K562 (cell line): ENCODE data around the gene CYSTM1. TPM values are rescaled to one million over a fixed set of nuclear protein-coding genes. Genes with fewer than 3 reads are reported as not detected.
A peak's percentile ranks its signal among the peaks of the same experiment; 100 is the strongest.

Source experiments
- ARID3A ChIP-seq: IDR thresholded peaks from 2 replicates; pipeline ENCODE4 v1.6.1; 2012; ENCODE audit warnings: low read depth, low read length, improper control_type of control experiment, borderline replicate concordance
- BRD9 ChIP-seq: fragments of 450-650 bp; IDR thresholded peaks from 2 replicates; pipeline ENCODE4 v1.6.1; 2018; ENCODE audit warnings: low read depth; ENCODE audit not compliant: partially characterized antibody
- CBX5 ChIP-seq: IDR thresholded peaks from 2 replicates; pipeline ENCODE4 v1.6.1; 2014; ENCODE audit warnings: low read depth, borderline replicate concordance
- CREB1 ChIP-seq, 2 experiments: sonication (generic) in 1 of 2; formaldehyde crosslinking in 1 of 2; IDR thresholded peaks; 2 replicates each; pipeline versions ENCODE4 v1.6.1 to v1.8.0; 2012 to 2022; ENCODE audit warnings: inconsistent platforms in 1 of 2, mild to moderate bottlenecking in 1 of 2, missing genetic modification reagents in 1 of 2, moderate library complexity in 1 of 2
- E2F4 ChIP-seq: sonication (generic); formaldehyde crosslinking; IDR thresholded peaks from 2 replicates; pipeline ENCODE4 v1.8.0; 2022; ENCODE audit warnings: mild to moderate bottlenecking, low read depth, missing genetic modification reagents
- EWSR1 ChIP-seq: fragments of 450-650 bp; IDR thresholded peaks from 2 replicates; pipeline ENCODE4 v1.6.1; 2018; ENCODE audit warnings: borderline replicate concordance, mild to moderate bottlenecking, low read depth, moderate library complexity; ENCODE audit not compliant: partially characterized antibody
- GABPB1 ChIP-seq: sonication (generic); formaldehyde crosslinking; IDR thresholded peaks from 2 replicates; pipeline ENCODE4 v1.8.0; 2022; ENCODE audit warnings: mild to moderate bottlenecking, missing genetic modification reagents
- GTF2B ChIP-seq: IDR thresholded peaks from 2 replicates; pipeline ENCODE4 v1.6.1; 2011; ENCODE audit not compliant: insufficient read length; ENCODE audit errors: extremely low read depth
- JUNB ChIP-seq: fragments of 450-650 bp; formaldehyde crosslinking; conservative IDR thresholded peaks from 2 replicates; pipeline ENCODE4 v1.4.0; 2020; ENCODE audit warnings: mild to moderate bottlenecking
- NFATC3 ChIP-seq: fragments of 450-650 bp; IDR thresholded peaks from 2 replicates; pipeline ENCODE4 v1.6.1; 2017; ENCODE audit warnings: mild to moderate bottlenecking
- NKRF ChIP-seq: fragments of 450-650 bp; IDR thresholded peaks from 2 replicates; pipeline ENCODE4 v1.6.1; 2016; ENCODE audit warnings: borderline replicate concordance
- SAFB2 ChIP-seq: fragments of 200-400 bp; formaldehyde crosslinking; IDR thresholded peaks from 2 replicates; pipeline ENCODE4 v1.6.1; 2018; ENCODE audit warnings: borderline replicate concordance, low read length, low read depth, moderate library complexity; ENCODE audit not compliant: severe bottlenecking
- SRSF7 ChIP-seq: fragments of 200-400 bp; formaldehyde crosslinking; optimal IDR thresholded peaks from 2 replicates; pipeline ENCODE3; 2017; ENCODE audit warnings: mild to moderate bottlenecking, low read depth, low read length
- USF1 ChIP-seq: sonication (generic); formaldehyde crosslinking; IDR thresholded peaks from 2 replicates; pipeline ENCODE4 v1.9.0; 2022; ENCODE audit warnings: mild to moderate bottlenecking, missing genetic modification reagents
- ZBTB43 ChIP-seq: sonication (generic); formaldehyde crosslinking; IDR thresholded peaks from 2 replicates; pipeline ENCODE4 v1.8.0; 2023; ENCODE audit warnings: mild to moderate bottlenecking, missing genetic modification reagents
- ZNF764 ChIP-seq: fragments of 250-450 bp; sonication (Bioruptor Pico); IDR thresholded peaks from 2 replicates; pipeline ENCODE4 v1.4.0; 2020; ENCODE audit warnings: low read depth, mild to moderate bottlenecking, moderate library complexity
- polyA plus RNA-seq, 8 experiments: library from polyadenylated mRNA; depleted of rRNA in 4 of 8; stranded (reverse) in 5 of 8; unstranded in 3 of 8; fragments of >200 nt; fragmentation: Nextera tagmentation in 2 of 8; fragmentation: Illumina TruSeq in 1 of 8; extraction: Ambion mirVana in 2 of 8; extraction: Trizol in 1 of 8; gene quantifications; 2 replicates each; pipeline versions ENCODE4 v1.2.1 to v1.2.3, GENCODE V29; 2011 to 2014; ENCODE audit warnings: inconsistent platforms in 1 of 8, missing spikeins in 1 of 8
- total RNA-seq, 7 experiments: library from RNA; depleted of rRNA in 6 of 7; stranded (reverse); fragments of >200 nt in 6 of 7; fragmentation: Illumina TruSeq in 2 of 7; extraction: Trizol in 2 of 7; gene quantifications; 2 replicates each; pipeline versions ENCODE4 v1.2.1 to v1.2.3, GENCODE V29; 2011 to 2021; ENCODE audit warnings: low replicate concordance in 1 of 7

The CYSTM1 gene
- total and polyA plus RNA-seq, 9 of the 15 experiments (the other 6 are each of a cell fraction or from before 2014, with no cell fraction given): 76.1 to 422 (median 108) TPM

- no peak for TF ChIP-seq SAFB2
- TF ChIP-seq EWSR1: no peak
- TF ChIP-seq CREB1 (IDR thresholded peaks at IDR 0.05): peak; percentile 94
- peak; percentile 78 for TF ChIP-seq CREB1 (CRISPR knock-in tag; IDR thresholded peaks at IDR 0.05)
- 0 out of 2 replicates have a peak, but pooled peaks have one; percentile 20 for TF ChIP-seq GABPB1 (CRISPR knock-in tag)
- no peak for TF ChIP-seq USF1 (CRISPR knock-in tag)
- TF ChIP-seq ZBTB43: no peak
- TF ChIP-seq JUNB (CRISPR knock-in tag): peak; percentile 63
- TF ChIP-seq ARID3A: peak; percentile 52; the same call in 1 of the 2 replicates
- TF ChIP-seq E2F4 (CRISPR knock-in tag): no peak
- no peak for TF ChIP-seq GTF2B
- TF ChIP-seq CBX5: no peak
- no peak for TF ChIP-seq NKRF
- no peak for TF ChIP-seq BRD9
- TF ChIP-seq SRSF7: no peak
- no peak for TF ChIP-seq ZNF764 (CRISPR knock-in tag)
- no peak for TF ChIP-seq NFATC3
These were observed 86.6 kb downstream of the CYSTM1 start (continued) for GRCh38 chr5:140261403-140262171.
